AML-193 (cell line): ENCODE data around the gene CATSPERE.
"Not testable (repeated sequence)": the region's sequence is repeated elsewhere in the genome, so short reads cannot be mapped to it uniquely, and the experiment has no call there.

ENCODE experiments used
- DNase-seq, 2 experiments: peaks; one replicate each; lab custom pipeline; 2025; lab: John Stamatoyannopoulos, UW

The CATSPERE gene

GRCh38 chr1:244548558-244549115 lies 87.6 kb downstream of the CATSPERE start:
- no peak for DNase-seq

- DNase-seq: no peak
Observed at GRCh38 chr1:244552336-244552735, 91.3 kb downstream of the CATSPERE start.

- DNase-seq: no peak
Observed at GRCh38 chr1:244556263-244556662, 95.2 kb downstream of the CATSPERE start.

- no peak for DNase-seq
Observed at GRCh38 chr1:244557565-244557964, 96.5 kb downstream of the CATSPERE start.

- DNase-seq: no peak
Observed at GRCh38 chr1:244559561-244559960, 98.5 kb downstream of the CATSPERE start.

- not testable (repeated sequence) for DNase-seq
Observed at GRCh38 chr1:244562877-244563276, 101.8 kb downstream of the CATSPERE start.

GRCh38 chr1:244573768-244574167 lies 112.7 kb downstream of the CATSPERE start:
- no peak for DNase-seq

GRCh38 chr1:244576259-244576892 lies 115.3 kb downstream of the CATSPERE start:
- DNase-seq: no peak

- DNase-seq: not testable (repeated sequence)
Observed at GRCh38 chr1:244578205-244578604, 117.1 kb downstream of the CATSPERE start.

- no peak for DNase-seq
Observed at GRCh38 chr1:244583358-244583982, 122.4 kb downstream of the CATSPERE start.

- no peak for DNase-seq
Observed at GRCh38 chr1:244585867-244586266, 124.8 kb downstream of the CATSPERE start.

- no peak for DNase-seq
Observed at GRCh38 chr1:244590670-244591069, 129.6 kb downstream of the CATSPERE start.

GRCh38 chr1:244598611-244599010 lies 137.5 kb downstream of the CATSPERE start:
- no peak for DNase-seq

GRCh38 chr1:244599937-244600350 lies 138.9 kb downstream of the CATSPERE start:
- peak; percentile 2 to 12 for DNase-seq

- DNase-seq: no peak
Observed at GRCh38 chr1:244601336-244601735, 140.3 kb downstream of the CATSPERE start.

GRCh38 chr1:244603498-244603897 lies 142.4 kb downstream of the CATSPERE start:
- peak; percentile 40 to 55 for DNase-seq

- no peak for DNase-seq
Observed at GRCh38 chr1:244605835-244606370, 144.8 kb downstream of the CATSPERE start.

- DNase-seq: no peak
Observed at GRCh38 chr1:244614113-244614836, 153.2 kb downstream of the CATSPERE start.

- DNase-seq: no peak
Observed at GRCh38 chr1:244614879-244615278, 153.8 kb downstream of the CATSPERE start.

- DNase-seq: no peak
Observed at GRCh38 chr1:244615301-244615700, 154.2 kb downstream of the CATSPERE start.

- DNase-seq: no peak
Observed at GRCh38 chr1:244626709-244627108, 165.6 kb downstream of the CATSPERE start.

- no peak for DNase-seq
Observed at GRCh38 chr1:244628789-244629188, 167.7 kb downstream of the CATSPERE start.

GRCh38 chr1:244633140-244633539 lies 172.1 kb downstream of the CATSPERE start:
- DNase-seq: no peak
